Cerebellar cortex (tissue), 1 donor: ENCODE results near the gene LENG1.

Experiments used
- DNase-seq: peaks from one replicate; pipeline ENCODE4 v3.0.0-alpha.2; 2015; ENCODE audit warnings: low spot score

Gene LENG1

GRCh38 chr19:54109651-54110050 is 49.9 kb downstream of the LENG1 start:
- DNase-seq = no peak

- no peak for DNase-seq
Observed at GRCh38 chr19:54108496-54108895, 51.0 kb downstream of the LENG1 start.

- no peak for DNase-seq
Observed at GRCh38 chr19:54107876-54108490, 51.5 kb downstream of the LENG1 start.

DNA sequence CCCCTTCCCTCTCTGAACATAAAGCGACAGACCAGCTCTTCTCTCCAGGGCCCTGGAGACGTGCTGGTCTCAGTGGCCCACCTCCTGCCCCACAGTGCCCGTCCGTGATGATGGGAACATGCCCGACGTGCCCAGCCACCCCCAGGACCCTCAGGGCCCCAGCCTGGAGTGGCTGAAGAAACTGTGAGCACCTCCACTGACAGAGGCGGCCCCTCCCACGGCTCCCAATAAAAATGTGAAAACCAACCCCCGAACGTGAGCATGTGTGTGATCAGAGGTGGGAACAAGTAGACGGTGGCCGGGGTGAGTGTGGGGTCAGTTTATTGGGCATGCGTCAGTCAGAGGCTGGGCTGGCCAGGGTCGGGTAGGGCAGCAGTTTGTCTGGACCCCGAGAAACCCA is 52.8 kb downstream of the LENG1 start:
- DNase-seq = no peak

DNA sequence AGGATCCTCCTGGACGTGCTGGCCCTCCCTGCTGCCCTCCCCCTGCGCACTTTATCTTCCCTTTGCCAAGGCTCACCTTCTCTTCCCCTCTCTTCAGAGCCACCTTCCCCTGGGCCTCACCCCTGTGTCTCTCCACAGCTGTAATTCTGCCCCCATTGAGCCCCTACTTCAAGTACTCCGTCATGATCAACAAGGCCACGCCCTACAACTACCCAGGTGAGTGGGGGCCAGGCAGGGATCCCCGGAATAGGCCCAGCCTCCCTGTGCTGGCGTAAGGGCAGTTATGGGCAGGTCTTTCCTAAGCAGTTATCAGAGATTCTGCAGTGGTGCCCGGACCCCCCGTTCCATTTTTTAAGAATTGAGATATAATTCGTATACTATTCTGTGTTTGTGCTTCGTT is 53.7 kb downstream of the LENG1 start:
- DNase-seq = no peak
